NCI-H146 (cell line): ENCODE measurements around the gene TTC12.
"Not testable (repeated sequence)": the region's sequence is repeated elsewhere in the genome, so short reads cannot be mapped to it uniquely, and the experiment has no call there.

Experiments
- DNase-seq: peaks from one replicate; lab custom pipeline; 2025; lab: John Stamatoyannopoulos, UW

TTC12 gene

DNA sequence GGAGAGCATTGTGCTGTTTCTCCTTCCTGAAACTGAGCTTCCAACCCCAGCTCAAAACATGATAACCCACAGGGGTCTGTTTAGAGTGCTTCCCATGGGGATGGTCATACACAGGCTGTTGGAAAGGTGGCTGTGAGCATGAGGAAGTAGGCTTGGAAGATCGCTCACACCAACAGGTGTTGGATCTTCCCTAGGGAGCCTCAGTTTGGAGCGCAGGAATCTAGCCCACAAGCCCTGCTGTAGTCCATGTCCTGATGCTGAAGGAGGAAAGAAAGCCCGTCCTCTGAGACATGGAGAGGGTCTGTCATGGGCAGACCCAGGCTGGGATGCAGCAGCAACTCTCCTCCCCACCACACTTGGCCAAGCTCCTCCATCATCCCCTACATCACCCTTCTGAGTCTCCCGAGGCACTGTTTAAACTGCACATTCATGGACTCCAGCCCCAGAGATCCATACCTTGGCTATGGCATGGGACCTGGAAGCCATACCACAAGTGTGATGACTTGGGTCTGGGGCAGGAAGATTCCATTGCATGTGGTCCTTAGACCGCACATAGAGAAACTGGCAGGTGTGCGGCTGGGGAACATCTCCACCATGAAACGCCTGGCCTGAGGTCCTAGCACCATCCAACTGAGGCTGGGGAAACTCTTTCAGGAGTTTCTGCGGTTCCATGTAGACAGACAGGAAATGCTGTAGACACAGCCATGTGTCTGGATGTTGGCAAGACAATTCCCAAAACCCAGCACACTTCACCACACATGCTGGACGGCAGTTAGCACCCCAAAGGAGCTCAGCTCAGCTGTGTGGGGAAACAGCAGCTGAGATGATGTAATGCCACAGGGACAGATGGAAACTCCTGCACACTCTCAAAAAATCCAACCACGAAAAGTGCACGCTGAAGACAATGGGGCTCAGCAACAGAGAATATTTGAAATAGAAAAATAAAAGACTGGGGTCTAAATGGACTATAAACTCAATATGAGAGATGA lies 27.6 kb upstream of the TTC12 start:
- DNase-seq, result no peak

DNA sequence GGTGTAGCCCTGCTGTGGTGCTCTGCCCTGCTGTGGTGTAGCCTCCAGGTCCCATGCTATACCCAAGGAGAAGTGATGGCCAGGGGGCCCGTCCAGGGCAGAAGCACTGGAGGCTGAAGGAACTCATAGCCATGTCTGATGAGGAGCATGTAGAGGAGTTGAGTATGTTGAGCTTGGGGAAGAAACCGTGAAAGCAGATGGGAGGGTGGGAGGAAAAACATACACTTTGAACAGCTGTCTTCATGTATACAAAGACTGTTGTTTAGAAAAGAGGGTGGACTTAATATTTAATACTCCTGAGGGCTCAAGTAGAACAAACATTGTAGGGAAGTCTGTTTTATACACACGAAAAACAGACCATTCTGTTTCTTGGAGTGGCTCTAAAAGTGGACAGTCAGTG lies 26.6 kb upstream of the TTC12 start:
- no peak for DNase-seq

DNA sequence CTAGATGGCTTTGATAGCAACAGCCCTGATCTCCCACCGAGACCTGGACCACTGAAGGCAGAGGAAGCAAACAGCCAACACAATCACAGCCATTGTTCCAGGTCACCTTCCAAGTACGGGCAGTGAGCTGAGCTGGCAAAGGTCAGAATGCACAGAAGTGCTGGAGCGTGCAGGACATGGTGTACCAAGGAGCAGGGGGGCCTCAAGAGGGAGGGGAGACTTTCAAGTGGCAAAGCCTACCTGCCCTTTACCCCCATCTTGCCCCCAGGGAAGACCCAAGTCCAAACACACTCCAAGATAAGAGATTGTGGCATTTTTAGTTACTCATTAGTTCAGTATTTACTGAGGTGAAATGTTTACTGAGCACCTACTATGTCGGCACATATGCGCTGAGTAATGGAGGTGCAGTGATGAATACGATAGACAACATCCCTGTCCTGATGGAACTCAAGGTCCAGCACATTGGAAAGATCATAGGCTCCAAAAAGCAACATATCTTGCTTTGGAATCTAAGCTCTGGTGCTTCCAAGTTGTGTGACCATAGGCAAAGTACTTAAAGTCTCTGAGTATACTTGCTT lies 26.0 kb upstream of the TTC12 start:
- DNase-seq, result no peak

DNA sequence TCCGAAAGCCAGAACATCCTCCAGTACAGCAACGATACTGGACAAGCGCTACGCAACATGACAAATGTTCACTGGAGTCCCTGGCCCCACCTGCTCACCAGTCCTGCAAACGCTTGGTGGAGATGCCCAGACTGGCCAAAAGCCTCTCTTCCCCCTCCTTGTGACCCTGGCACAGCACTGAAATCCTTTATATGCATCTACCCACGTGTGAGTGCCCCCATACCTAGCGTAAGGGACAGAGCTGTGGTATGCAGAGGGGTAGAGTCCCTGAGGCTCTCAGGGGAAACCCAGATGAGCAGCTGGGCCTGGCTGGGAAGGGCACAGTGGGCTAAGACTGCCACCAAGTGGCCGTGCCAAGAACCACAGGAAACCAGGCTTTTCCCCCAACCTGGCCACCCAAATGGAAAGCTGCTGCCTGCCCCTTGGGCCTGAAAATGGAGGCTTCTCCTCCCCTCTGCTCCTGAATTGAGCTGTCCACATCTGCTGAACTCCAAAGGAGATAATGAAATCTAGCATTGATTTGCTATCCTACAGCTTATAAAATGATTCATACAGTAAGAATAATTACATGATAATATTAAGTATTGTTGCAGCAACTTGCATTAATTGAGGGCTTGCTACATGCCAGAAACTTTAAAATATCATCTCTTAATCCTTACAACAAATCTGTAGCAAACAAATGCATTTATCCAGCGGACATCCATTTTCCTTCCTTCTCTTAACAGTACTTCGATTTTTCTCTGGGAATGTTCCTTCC lies 24.8 kb upstream of the TTC12 start:
- DNase-seq, result peak; percentile 65

DNA sequence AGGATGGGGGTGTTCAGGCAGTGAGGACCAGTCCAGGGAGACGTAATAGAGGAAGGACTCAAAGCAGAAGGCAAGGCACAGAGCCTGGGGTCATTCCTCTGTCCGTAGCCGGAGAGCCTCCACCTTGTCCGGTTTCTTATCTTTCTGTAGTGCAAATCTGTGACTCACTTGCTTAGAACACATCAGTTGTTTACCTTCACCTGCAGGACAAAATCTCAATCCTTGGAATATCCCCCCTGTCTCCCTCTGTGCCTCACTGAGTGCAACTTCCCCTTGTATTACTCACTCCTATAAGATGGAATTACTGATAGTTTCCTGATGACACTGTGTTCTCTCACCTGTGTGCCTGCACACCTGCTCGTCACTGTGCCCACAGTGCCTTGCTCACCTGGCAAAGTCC lies 20.4 kb upstream of the TTC12 start:
- no peak for DNase-seq

DNA sequence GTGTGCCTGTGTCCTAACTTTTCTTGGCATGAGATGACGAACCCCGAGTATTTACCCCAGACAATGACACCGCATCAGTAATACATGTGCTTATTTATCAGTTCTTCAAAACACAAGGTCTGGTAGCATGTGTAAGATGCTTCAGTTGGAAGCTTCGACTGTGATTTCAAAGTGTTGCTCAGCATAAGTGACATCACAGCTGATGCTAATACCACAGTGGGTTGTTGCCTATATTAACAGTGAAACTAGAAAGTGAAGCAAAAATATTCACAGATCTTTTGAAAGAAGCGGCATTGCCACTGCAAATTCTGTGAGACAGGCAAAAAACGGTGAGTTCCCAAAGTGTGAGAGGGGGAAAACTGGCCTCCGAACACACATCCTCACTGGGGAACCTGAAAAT lies 18.4 kb upstream of the TTC12 start:
- DNase-seq, result no peak

DNA sequence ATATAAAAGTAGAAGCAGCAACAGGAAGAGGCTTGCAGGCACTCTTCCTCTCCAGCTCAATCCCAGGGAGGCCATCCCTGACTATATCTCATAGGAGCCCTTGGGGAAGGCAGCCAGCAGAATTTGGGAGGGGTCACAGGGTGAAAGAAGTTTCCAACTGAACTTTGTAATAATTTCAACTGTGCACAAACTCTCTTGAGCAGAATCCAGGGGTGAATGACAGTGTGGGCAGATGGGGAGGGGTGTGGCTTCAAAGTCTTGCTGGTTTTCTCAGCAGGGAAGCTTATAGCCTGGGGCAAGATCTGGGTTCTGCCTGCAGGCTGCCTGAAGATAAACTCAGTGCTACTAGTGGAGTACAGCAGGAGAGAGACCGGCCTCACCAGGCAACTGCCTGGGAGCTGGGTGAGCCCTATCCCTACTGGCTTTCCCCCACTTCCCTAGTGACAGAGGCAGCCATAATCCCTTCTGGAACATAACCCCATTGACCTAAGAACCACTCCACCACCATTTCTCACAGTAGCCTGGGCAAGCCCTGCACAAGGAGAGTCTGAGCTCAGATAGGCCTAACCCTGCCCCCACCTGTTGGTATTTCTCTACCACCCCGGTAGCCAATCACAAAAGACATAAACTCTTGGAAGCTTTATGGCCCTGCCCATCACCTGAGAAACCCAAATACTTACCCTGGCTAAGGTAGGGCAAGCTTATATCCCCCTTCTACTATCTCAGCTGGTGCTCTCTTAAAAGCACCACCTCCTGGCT lies 17.8 kb upstream of the TTC12 start:
- peak; percentile 92 for DNase-seq

DNA sequence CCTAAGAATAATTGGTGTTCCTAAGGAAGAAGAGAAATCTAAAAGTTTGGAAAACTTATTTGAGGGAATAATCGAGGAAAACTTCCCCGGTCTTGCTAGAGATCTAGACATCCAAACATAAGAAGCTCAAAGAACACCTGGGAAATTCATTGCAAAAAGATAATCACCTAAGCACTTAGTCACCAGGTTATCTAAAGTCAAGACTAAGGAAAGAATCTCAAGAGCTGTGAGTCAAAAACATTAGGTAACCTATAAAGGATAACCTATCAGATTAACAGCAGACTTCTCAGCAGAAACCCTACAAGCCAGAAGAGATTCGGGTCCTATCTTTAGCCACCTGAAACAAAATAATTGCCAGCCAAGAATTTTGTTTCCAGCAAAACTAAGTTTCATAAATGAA lies 15.9 kb upstream of the TTC12 start:
- DNase-seq, result not testable (repeated sequence)

DNA sequence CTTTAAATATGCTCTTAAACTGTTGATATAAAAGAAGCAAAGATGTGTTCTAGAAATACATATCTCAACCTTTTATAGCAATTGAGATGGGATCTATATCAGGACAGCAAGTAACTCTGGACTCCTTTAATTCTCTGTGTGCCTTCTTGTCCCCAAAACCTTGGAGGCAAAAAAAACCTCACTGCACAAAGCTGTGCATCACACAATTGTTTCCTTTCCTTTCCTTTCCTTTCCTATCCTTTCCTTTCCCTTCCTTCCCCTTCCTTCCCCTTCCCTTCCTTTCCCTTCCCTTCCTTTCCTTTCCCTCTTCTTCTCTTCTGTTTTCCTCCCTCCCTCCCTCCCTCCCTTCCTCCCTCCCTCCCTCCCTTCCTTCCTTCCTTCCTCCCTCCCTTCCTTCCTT lies 9.5 kb upstream of the TTC12 start:
- no peak for DNase-seq

DNA sequence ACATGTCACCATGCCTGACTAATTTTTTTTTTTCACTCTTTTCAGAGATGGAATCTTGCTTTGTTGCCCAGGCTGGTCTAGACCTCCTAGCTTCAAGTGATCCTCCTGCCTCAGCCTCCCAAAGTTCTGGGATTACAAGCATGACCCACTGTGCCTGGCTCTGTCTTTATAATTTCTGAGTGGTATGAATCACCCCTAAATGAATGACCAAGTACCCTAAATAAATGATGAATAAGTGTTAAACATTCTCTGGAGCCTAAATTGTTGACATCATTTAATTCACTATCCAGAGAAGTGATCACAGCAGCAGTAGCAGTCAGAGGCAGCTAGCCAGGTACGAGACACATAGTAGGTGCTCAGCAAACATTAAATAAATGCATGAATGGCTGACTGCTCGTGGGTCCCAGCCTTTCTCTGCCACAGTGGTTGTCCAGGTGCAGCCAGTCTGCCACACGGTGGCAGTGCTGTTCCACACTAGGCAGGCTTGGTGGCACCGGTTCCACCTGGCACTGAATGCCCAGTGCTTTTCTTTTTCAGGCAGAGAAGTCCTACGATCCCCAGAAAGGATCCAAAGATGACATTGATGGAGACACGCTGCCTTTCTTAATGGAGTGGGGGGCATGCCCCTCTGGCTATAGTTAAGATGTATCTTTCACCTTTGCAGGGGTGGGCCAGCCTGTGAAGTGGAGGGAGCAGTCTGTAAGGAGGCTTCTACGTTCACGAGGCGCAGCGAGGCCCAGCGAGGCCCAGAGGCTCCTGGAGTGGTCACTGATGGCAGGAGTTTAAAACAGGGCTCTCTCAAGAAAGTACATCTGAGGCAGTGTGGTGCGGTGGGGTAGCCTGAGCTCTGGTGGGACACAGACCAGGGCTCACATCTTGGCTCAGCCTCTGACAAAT lies 8.7 kb upstream of the TTC12 start:
- DNase-seq, result peak; percentile 75

DNA sequence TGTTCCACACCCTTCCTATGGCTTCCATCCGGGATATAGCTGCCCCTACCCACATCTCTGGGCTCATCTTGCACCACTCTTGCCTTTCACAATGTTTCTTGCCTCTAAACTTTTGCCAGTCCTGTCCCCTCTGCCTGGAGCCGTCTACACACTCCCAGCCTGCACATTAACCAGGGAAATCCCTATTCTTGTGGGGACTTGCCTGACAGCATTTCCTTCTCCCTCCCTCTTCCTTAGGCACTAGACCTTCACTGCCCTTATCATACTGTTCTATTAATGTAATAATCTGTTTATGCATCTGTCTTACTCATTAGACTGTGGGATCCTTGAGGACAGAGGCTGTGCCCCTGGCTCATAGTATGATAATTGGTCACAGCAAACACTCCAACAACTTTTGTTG lies 5.8 kb upstream of the TTC12 start:
- DNase-seq, result no peak

DNA sequence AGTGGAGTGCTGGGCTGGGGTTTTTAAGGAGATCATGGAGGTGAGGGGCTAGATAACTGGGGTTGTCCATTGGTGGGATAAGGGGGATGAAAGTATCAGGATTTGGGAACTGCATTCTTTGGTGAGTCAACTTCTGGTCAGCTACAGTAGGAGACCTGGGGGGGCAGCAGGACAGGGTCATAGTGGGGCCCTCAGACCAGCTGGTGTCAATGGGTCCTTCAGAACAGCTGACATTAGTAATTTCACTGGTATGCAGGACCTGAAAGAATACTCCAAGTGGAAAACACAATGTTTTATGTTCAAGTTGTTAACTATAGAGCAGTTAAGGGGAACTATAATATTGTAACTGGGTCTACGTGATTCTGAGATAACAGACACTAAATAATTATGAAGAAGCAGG lies 2.8 kb upstream of the TTC12 start:
- DNase-seq, result no peak

DNA sequence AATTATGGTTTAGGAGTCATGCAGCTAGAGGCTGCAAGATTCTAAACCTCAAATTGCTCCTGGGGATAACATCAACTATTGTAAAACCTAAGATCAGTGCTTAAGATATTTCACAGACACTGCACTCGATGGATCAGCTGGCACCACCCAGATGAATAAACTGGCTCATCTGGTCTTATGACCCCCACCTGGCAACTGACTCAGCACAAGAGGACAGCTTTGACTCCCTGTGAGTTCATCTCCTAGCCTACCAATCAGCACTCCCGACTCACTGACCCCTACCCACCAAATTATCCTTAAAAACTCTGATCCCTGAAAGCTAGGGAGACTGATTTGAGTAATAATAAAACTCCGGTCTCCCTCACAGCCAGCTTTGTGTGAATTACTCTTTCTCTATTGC lies 782 bp upstream of the TTC12 start:
- no peak for DNase-seq

DNA sequence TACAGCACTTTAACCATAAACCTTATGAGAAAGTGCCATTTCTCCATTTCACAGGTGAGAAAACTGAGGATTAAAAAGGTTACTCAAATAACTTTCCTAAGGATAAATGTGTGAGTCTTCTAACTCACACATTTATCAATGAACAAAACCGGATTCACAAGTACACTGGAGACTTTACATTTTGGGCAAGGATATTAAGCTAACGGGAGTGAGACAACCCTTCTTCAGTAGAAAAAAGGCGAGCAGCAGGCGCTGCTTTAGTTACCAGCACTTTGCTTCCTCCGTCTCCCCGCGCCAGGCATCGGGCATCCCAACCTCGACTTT lies 356 bp upstream of the TTC12 start:
- DNase-seq, result no peak

DNA sequence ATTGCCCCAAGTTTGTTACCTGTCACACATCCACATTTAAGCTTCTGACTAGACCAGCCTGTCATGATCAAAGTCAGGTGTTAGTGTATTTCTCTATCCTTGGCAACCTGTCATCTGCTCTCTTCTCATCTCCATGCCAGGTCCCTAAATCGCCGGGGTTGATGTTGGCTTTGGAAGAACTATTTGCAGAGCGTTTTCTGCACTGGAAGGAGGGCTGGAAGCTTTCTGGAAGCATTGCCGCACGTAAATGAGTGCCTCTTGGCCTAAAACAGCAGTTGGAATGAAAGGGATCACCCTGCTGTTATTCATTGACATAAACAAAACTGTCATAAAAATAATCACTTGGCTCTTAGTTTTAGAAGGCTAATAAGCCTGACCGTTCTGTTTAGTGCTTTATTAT lies 1.4 kb downstream of the TTC12 start:
- DNase-seq, result no peak

DNA sequence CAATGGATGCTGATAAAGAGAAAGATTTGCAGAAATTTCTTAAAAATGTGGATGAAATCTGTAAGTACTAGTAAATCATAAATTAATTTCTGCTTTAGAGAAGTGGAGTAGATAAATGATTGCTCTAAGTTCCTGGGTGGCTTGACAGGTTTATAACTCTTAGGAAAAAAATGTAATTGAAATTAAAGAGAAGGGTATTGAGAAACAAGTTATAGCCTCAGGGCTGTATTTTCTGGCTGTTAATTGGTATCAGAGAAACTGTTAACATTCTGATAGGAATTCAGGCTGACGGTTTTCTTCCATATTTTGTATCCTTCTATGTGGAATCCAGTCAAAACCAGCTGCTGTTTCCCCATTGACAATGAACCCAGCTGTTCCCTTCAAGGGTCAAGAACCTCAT lies 1.9 kb downstream of the TTC12 start:
- no peak for DNase-seq

DNA sequence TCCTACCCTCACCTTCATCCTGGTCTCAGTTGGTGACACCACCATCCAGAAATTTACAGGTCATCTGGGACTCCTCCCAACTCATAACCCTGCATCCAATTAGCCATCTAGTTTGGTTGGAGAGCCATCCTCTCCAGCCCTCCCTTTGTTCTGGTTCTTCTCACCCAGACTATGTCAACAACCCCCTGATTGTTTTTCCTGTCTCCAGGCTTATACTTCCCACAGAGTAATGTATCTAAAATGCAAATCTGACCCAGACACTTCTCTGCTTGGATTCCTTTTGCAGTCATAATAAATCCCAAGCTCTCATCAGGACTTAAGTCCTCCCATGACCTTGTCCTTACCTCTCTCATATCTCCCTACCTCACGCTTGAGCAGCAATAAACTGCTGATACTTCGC lies 3.0 kb downstream of the TTC12 start:
- DNase-seq, result peak; percentile 49

DNA sequence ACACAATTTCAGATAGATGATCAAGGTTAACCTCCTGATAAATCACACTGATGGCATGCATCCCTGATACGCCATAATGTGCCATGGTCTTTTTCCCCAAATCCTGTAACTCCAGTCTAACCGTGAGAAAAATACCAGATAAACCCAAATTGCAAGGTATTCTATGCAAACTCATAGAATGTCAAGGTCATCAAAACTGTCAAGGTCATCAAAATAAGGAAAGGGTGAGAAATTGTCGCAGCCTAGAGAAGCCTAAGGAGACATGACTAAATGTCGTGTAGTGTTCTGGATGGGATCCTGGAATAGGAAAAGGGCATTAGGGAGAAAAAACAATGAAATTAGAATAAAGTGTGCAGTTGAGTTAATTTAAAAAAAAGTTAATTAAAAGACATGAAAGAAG lies 4.7 kb downstream of the TTC12 start:
- no peak for DNase-seq

DNA sequence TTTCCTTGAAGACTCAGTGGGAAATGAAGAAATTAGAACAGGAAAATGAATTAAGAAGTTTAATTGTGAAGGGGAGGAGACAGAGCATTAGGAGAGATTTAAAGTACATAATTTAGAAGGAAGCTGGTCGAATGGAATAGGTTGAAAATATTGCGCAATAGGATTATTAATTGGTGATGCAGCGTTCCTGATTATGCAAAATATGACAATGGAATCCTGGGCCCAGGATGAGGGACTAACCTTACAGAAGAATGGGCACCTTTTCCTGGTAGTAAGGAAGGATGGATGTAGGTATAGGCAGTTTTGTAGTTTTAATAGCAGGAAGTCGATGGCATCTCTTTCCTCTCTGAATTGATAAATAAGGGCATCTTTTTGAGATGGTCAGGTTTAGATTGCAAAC lies 7.8 kb downstream of the TTC12 start:
- DNase-seq, result no peak

DNA sequence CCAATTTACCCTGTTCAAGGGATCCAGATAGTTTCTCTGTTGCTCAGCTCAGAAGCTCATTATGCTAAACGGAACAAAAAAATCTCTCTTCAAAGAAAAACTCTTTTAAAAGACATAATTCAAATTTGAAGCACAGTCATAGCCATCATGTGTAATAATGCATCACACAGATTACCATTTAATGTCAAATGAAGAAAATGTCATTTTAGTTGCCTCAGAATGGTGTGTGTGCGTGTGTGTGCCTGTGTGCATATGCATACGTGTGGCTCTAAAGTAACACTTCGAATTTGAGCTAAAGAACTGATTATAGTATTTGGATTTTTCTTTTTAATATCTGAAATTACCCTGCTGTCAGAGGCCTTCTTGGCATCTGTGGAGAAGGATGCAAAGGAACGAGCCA lies 9.9 kb downstream of the TTC12 start:
- no peak for DNase-seq

DNA sequence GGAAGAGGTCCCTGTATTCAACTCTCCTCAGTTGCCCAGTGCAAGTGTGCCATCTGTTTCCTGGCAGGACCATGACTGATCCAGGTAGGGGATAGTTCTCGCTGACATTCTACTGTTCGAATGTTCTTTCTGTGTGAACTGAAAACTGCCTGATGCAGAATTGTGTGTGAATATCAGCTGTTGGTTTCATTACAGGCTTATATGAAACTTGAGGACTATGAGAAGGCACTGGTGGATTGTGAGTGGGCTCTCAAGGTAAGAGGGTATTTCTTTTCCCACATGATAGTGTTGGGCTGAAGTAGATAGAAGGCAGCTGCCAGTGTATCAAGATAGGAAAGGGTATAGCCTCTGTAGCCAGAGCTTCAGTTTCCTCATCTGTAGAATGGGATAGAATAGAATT lies 15.3 kb downstream of the TTC12 start:
- no peak for DNase-seq
